Subcutaneous abdominal adipose tissue (tissue), 5 donors: ENCODE measurements around the gene NDUFB11.
"Not testable (repeated sequence)": the region's sequence is repeated elsewhere in the genome, so short reads cannot be mapped to it uniquely, and the experiment has no call there.

Source experiments
- H3K27ac ChIP-seq: one replicate; pipeline ENCODE4 v1.7.0; 2013; ENCODE audit warnings: low read depth, mild to moderate bottlenecking, inconsistent platforms, low read length, moderate library complexity
- H3K27me3 ChIP-seq, 5 donors: one replicate each; pipeline ENCODE4 v1.7.0; 2013; ENCODE audit warnings: low read length in 5 of 5, inconsistent platforms in 1 of 5; ENCODE audit not compliant: control insufficient read depth in 5 of 5, insufficient read depth in 4 of 5
- H3K36me3 ChIP-seq, 5 donors: one replicate each; pipeline ENCODE4 v1.7.0; 2013; ENCODE audit warnings: low read length in 5 of 5; ENCODE audit not compliant: control insufficient read depth in 5 of 5, insufficient read depth in 5 of 5
- H3K4me1 ChIP-seq, 5 donors: one replicate each; pipeline ENCODE4 v1.7.0; 2013; ENCODE audit warnings: low read length in 5 of 5, mild to moderate bottlenecking in 3 of 5, moderate library complexity in 1 of 5; ENCODE audit not compliant: control insufficient read depth in 5 of 5, insufficient read depth in 5 of 5
- H3K4me3 ChIP-seq, 5 donors: one replicate each; pipeline ENCODE4 v1.7.0; 2013; ENCODE audit warnings: low read length in 5 of 5, low read depth in 1 of 5
- H3K9ac ChIP-seq, 5 donors: one replicate each; pipeline ENCODE4 v1.7.0; 2013; ENCODE audit warnings: low read length in 5 of 5, mild to moderate bottlenecking in 4 of 5, moderate library complexity in 3 of 5
- H3K9me3 ChIP-seq, 5 donors: one replicate each; pipeline ENCODE4 v1.7.0; 2013; ENCODE audit warnings: low read length in 5 of 5; ENCODE audit not compliant: control insufficient read depth in 5 of 5
- donor health status: healthy.
- donor health status: healthy.
- donor health status: healthy.
- donor health status: healthy.
- donor health status: healthy.

Gene NDUFB11

DNA sequence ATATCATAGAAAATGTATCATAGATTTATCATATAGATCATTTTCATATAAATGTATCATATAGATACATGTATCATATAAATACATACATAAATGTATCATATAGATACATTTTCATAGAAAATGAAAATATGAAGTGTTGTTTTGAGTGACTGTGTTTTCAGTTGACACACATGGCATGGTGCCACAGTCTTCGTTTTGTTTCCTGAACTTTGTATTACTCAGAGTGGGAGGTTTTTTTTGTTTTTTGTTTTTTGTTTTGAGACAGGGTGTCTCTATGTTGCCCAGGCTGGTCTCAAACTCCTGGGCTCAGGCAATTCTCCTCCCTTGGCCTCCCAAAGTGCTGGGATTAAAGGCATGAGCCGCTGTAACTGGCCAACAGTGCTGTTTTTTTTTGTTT lies 4.4 kb upstream of the NDUFB11 start:
- Histone ChIP-seq H3K9ac (no peak overlapping the region), H3K36me3 (peaks cover 0 to 4% (median 0%) of the 10 kb centered on the region in 5 donors), H3K4me1 (peaks cover 0 to 30% (median 27%) of the 10 kb centered on the region in 5 donors), H3K27me3 (peaks cover 0 to 12% (median 8%) of the 10 kb centered on the region in 5 donors), H3K9me3 (peaks cover 0 to 6% (median 0%) of the 10 kb centered on the region in 5 donors), H3K4me3 (no peak overlapping the region), H3K27ac (peak overlapping the region; percentile 57)

DNA sequence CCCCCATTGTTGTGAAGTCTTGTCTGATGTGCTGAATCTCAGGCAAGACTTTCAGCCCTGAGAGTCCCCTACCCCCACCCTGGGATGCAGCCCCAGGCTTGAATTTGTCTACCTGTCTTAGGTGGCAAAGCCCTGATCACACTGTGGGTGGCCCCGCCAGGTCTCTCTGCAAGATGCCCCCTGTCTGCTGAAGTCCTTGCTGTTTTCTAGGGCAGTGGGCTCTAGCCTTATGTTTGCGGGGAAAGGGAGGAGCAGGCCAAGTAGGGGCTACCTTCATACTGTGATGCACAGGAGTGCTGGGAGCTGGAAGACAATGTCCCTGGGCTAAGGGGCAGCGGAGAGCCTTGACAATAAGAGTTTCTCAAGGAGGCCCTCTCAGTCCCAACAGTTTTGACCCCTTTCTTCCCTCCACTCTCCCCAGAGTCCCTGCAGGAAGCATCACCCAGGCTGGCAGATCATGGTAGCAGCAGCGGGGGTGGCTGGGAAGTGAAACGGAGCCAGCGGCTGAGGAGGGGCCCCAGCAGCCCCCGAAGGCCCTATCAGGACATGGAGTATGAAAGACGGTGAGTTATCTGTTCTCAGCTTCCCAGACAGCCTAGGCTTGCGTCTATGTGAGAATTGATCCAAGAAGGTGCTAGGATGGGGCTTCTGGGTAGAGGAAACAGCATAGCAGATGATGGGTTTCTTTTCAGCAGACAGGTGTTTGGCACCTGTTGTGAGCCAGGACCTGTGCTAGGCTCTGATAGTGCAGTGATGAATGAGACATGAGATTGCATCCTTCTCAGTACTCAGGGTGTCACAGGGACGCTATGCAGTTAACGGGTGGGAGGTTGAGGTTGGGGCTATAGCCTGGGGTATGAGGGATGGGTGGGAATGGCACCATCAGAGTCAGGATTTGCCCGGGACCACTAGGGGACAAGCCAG lies 2.7 kb upstream of the NDUFB11 start:
- Histone ChIP-seq H3K27me3 (peaks cover 0 to 12% (median 8%) of the 10 kb centered on the region in 5 donors), H3K4me1 (peaks cover 0 to 37% (median 35%) of the 10 kb centered on the region in 5 donors), H3K9me3 (peaks cover 0 to 6% (median 0%) of the 10 kb centered on the region in 5 donors), H3K36me3 (peaks cover 1 to 4% (median 4%) of the 10 kb centered on the region in 5 donors), H3K27ac (peak overlapping the region; percentile 84), H3K4me3 (peak overlapping the region in 4 of 5 donors; percentile 3 to 76 (median 74)), H3K9ac (peak overlapping the region in 1 of 5 donors; percentile 19)

DNA sequence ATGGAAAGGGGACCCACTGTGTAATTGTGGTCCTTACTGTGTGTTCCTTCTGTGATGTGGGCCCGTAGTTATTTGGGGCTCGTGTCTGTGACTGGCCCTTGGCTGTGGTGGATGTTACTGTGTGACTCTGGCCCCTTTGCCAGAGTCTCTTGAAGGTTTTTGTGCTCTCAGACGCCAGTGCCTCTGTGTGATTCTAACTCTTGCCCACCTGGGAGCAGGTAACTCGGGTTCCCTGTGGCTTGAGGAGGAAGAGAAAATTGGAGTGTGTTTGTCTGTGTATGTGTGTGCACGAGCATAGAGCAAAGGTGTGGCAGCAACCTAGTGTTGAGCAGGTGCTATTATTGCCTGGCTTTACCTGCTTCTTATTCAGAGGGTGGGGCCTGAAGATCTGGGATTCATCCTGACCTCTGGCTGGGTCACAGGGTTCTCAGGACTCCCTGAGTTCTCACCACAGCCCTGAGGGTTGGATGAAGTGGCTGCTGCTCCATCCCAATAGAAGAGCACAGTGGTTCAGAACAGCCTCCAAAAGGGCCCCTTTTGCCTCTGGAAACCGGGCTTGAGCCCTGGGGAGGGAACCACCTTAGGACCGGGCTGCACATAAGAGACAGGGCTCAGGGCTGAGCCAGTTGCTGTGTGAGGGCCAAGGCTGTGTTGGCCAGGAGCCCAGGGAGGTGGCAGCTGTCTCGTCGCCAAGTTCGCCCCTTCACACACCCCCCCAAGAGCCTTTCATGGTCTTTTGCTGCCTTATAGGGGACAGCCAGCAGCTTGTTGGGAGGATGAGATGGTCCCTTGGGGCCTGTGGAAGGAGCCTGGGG lies 1.8 kb upstream of the NDUFB11 start:
- peaks cover 2 to 9% (median 6%) of the 10 kb centered on the region in 5 donors for H3K36me3 ChIP-seq
- peak overlapping the region; percentile 84 for H3K27ac ChIP-seq
- H3K9me3 ChIP-seq: peaks cover 0 to 8% (median 0%) of the 10 kb centered on the region in 5 donors
- peaks cover 0 to 37% (median 35%) of the 10 kb centered on the region in 5 donors for H3K4me1 ChIP-seq
- peak overlapping the region in 4 of 5 donors; percentile 57 to 82 (median 76) for H3K9ac ChIP-seq
- H3K27me3 ChIP-seq: peaks cover 0 to 12% (median 8%) of the 10 kb centered on the region in 5 donors
- H3K4me3 ChIP-seq: peak overlapping the region; percentile 72 to 83 (median 75)

DNA sequence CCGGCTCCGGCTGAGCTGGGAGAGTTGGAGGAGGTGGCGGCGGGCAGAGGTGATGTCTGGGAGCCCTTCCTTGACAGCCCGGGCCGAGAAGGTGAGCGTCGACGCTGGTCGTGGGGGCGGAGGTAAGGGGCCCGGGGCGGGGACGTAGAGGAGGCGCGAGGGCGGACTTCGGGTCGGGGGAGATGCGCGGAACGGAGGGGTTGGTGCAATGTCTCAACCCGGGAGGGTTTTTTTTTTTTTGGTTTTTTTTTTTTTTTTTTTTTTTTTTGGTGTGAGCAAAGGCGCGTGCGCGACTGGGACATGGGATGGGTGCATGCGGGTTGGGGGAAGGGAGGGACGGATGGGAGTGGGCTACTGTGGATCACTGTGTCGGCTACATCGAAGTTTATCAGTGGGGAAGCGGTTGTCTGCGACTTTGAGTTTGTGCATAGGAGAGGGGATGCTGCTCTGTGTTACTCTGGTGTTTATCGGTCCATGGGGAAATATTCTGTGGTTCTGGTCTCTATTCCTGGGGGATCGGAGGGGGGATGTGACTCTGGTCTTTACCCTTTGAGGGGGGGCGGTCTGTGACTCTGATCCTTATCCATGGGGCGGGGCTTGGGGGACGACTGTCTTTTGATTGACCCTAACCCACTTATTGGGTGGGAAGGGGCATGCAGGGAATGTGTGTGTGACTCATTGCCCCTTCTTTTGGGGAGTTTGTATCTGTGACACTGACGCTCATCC lies 1.1 kb upstream of the NDUFB11 start:
- peaks cover 0 to 8% (median 0%) of the 10 kb centered on the region in 5 donors for H3K9me3 ChIP-seq
- peak overlapping the region; percentile 84 for H3K27ac ChIP-seq
- H3K4me3 ChIP-seq: peak overlapping the region; percentile 72 to 83 (median 75)
- H3K36me3 ChIP-seq: peaks cover 0 to 12% (median 11%) of the 10 kb centered on the region in 5 donors
- H3K27me3 ChIP-seq: peaks cover 0 to 12% (median 8%) of the 10 kb centered on the region in 5 donors
- peaks cover 0 to 37% (median 35%) of the 10 kb centered on the region in 5 donors for H3K4me1 ChIP-seq
- peak overlapping the region in 4 of 5 donors; percentile 57 to 82 (median 76) for H3K9ac ChIP-seq

DNA sequence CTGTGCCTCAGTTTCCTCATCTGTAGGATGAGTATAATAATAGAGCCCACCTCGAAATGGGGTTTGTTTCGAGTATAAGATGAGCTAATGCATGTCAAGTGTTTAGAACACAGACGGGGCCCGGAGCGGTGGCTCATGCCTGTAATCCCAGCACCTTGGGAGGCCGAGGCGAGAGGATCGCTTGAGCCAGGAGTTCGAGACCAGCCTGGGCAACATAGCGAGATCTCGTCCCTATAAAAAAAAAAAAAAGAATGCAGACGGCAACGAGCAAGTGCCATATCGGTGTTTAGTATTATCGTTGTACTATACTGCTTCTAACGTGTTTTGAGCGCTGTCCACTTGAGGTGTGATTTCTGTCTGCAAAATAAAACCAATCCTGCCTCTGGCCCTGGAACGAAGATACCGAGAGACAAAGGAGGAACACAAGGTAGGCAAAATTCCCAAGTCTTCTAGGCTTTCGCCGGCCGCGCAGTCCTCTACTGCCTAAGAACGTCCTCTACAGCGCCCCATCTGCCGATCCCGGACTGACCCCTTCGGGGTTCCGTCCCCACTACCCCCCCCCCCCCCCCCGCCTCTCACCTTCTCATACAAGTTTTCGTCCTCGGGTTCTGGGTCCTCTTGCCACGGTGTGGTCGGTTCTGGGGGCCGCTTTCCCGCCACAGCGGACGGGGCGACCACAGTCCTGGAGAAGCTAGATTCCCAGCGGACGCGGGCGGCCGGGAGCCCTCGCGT lies 442 bp downstream of the NDUFB11 start:
- Histone ChIP-seq H3K9ac (peak overlapping the region in 4 of 5 donors; percentile 49 to 82 (median 72)), H3K9me3 (peaks cover 0 to 8% (median 0%) of the 10 kb centered on the region in 5 donors), H3K4me3 (peak overlapping the region; percentile 72 to 83 (median 75)), H3K27me3 (peaks cover 0 to 14% (median 12%) of the 10 kb centered on the region in 5 donors), H3K27ac (peak overlapping the region; percentile 84), H3K4me1 (peaks cover 0 to 35% (median 33%) of the 10 kb centered on the region in 5 donors), H3K36me3 (peaks cover 0 to 22% (median 11%) of the 10 kb centered on the region in 5 donors)

DNA sequence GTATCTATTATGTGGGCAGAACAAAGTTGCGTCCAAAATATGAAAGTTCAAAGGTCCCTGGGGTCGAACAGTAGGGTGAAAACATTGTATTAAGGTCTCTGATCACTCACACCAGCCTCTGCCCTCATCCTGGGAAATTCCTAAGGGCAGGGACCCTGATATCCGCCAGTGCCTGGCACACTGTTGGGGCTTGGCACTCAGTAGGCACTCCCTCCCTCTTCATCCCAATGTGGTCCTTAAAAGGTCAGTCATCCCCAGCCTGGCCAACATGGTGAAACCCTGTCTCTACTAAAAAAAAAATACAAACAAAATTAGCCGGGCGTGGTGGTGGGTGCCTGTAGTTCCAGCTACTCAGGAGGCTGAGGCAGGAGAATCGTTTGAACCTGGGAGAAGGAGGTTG lies 6.3 kb downstream of the NDUFB11 start:
- H3K4me3 ChIP-seq: no peak overlapping the region
- no peak overlapping the region for H3K9ac ChIP-seq
- H3K4me1 ChIP-seq: peaks cover 0 to under 1% (median 0%) of the 10 kb centered on the region in 5 donors
- H3K27ac ChIP-seq: no peak overlapping the region
- H3K36me3 ChIP-seq: peaks cover 0 to 22% (median 11%) of the 10 kb centered on the region in 5 donors
- H3K9me3 ChIP-seq: peaks cover 0 to 3% (median 0%) of the 10 kb centered on the region in 5 donors
- peaks cover 0 to 10% (median 0%) of the 10 kb centered on the region in 5 donors for H3K27me3 ChIP-seq

DNA sequence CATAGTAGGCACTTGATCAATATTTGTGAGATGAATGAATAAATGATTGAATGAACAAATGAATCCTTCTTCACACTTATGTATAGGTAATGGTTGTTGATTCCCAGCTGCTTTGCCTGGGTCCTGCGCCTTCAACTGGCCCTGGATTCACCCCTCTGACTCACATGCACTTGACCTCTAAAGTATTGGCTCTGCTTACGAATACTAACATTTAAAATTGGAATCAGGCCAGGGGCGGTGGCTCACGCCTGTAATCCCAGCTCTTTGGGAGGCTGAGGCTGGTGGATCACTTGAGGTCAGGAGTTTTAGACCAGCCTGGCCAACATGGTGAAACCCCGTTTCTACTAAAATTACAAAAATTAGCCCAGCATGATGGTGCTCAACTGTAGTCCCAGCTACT lies 8.9 kb downstream of the NDUFB11 start:
- Histone ChIP-seq H3K27me3 (peaks cover 0 to 14% (median 0%) of the 10 kb centered on the region in 5 donors), H3K36me3 (peaks cover 0 to 11% (median 6%) of the 10 kb centered on the region in 5 donors)
- H3K4me3 ChIP-seq, H3K4me1 ChIP-seq, H3K27ac ChIP-seq, H3K9me3 ChIP-seq, H3K9ac ChIP-seq: not testable (repeated sequence)

DNA sequence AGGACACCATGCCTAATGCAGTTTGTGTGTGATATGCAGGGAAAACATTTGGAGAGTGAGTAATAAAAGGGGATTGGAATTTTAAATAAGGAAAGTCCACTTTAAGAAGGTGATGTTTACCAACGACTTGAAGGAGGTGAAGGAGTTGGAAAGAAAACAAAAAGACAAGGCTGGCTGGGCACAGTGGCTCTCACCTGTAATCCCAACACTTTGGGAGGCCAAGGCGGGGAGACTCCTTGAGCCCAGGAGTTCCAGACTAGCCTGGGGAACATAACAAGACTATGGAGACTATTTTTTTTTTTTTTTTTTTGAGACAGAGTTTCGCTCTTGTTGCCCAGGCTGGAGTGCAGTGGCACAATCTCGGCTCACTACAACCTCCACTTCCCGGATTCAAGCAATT lies 11.0 kb downstream of the NDUFB11 start:
- H3K36me3 ChIP-seq: no peaks in the 10 kb centered on the region
- H3K9ac ChIP-seq: no peak overlapping the region
- no peaks in the 10 kb centered on the region for H3K9me3 ChIP-seq
- H3K27ac ChIP-seq: no peak overlapping the region
- no peak overlapping the region for H3K4me3 ChIP-seq
- H3K27me3 ChIP-seq: peaks cover 0 to 4% (median 0%) of the 10 kb centered on the region in 5 donors
- peaks cover 0 to 1% (median 0%) of the 10 kb centered on the region in 5 donors for H3K4me1 ChIP-seq
